ENCODE measurements around the gene PCDHGA7.

- TF ChIP-seq, protein P1, sequence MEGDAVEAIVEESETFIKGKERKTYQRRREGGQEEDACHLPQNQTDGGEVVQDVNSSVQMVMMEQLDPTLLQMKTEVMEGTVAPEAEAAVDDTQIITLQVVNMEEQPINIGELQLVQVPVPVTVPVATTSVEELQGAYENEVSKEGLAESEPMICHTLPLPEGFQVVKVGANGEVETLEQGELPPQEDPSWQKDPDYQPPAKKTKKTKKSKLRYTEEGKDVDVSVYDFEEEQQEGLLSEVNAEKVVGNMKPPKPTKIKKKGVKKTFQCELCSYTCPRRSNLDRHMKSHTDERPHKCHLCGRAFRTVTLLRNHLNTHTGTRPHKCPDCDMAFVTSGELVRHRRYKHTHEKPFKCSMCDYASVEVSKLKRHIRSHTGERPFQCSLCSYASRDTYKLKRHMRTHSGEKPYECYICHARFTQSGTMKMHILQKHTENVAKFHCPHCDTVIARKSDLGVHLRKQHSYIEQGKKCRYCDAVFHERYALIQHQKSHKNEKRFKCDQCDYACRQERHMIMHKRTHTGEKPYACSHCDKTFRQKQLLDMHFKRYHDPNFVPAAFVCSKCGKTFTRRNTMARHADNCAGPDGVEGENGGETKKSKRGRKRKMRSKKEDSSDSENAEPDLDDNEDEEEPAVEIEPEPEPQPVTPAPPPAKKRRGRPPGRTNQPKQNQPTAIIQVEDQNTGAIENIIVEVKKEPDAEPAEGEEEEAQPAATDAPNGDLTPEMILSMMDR (IDR thresholded peaks at IDR 0.05) = no peak
- TF ChIP-seq POLR2A (IDR thresholded peaks at IDR 0.05) = no peak
Measured at GRCh38 chr5:141383345-141383744, 803 bp downstream of the PCDHGA7 start.

Data from heart left ventricle (tissue), 13 donors.